Breast epithelium (tissue), 4 donors: ENCODE results near the gene BTRC. TPM values are rescaled to one million over a fixed set of nuclear protein-coding genes. Genes with fewer than 3 reads are reported as not detected.

Experiments
- DNase-seq, 2 donors: peaks; one replicate each; pipeline ENCODE4 v3.0.0-alpha.2; 2019; ENCODE audit warnings: low spot score in 2 of 2
- H3K27ac ChIP-seq, 2 donors: fragments of 200-600 bp; sonication (generic) in 1 of 2; one replicate each; pipeline ENCODE4 v1.5.1; 2016 to 2019; ENCODE audit warnings: mild to moderate bottlenecking in 1 of 2
- H3K27me3 ChIP-seq, 2 donors: fragments of 200-600 bp; sonication (generic) in 1 of 2; one replicate each; pipeline versions ENCODE4 v1.5.1 to v1.6.0; 2017 to 2019; ENCODE audit warnings: control low read depth in 1 of 2, mild to moderate bottlenecking in 1 of 2
- H3K36me3 ChIP-seq: fragments of 200-600 bp; one replicate; pipeline ENCODE4 v1.5.1; 2019
- H3K4me1 ChIP-seq, 2 donors: fragments of 200-600 bp; sonication (generic); one replicate each; pipeline ENCODE4 v1.5.1; 2016 to 2019; ENCODE audit warnings: control low read depth in 1 of 2
- H3K4me3 ChIP-seq, 3 donors: fragments of 200-600 bp; sonication (generic); 1 replicate in 2 of 3; 2 replicates in 1 of 3; pipeline ENCODE4 v1.5.1; 2016 to 2019; ENCODE audit warnings: mild to moderate bottlenecking in 3 of 3, moderate library complexity in 2 of 3
- H3K9me3 ChIP-seq, 2 donors: fragments of 200-600 bp; sonication (generic) in 1 of 2; one replicate each; pipeline ENCODE4 v1.5.1; 2016 to 2019; ENCODE audit warnings: control low read depth in 1 of 2
- POLR2A ChIP-seq: fragments of 450-650 bp; IDR thresholded peaks from one replicate; pipeline ENCODE4 v1.6.1; 2016; ENCODE audit warnings: antibody characterized with exemption, mild to moderate bottlenecking, moderate library complexity
- POLR2AphosphoS5 ChIP-seq, 3 donors: sonication (generic); formaldehyde crosslinking; IDR thresholded peaks; one replicate each; pipeline ENCODE4 v1.6.1; 2017; ENCODE audit warnings: antibody characterized with exemption in 3 of 3
- intact Hi-C: fragments of 100-400 bp; cut with DNase I; formaldehyde crosslinking; loops from one replicate; pipeline ENCODE4 v1.15.1; 2023; ENCODE audit warnings: low total_unique reads
- total RNA-seq, 3 donors: library from RNA; depleted of rRNA; stranded (reverse); fragments of >200 nt; gene quantifications; one replicate each; pipeline ENCODE4 v1.1.0, GENCODE V29; 2016
- TF ChIP-seq, protein P1 (sequence below), 3 donors: fragments of 450-650 bp; IDR thresholded peaks; one replicate each; pipeline ENCODE4 v1.5.1; 2016 to 2017; ENCODE audit warnings: antibody characterized with exemption in 3 of 3, mild to moderate bottlenecking in 3 of 3, moderate library complexity in 3 of 3

Gene BTRC
- total RNA-seq, 3 donors from 2014 or later, result 13.4 to 24.3 (median 15.1) TPM

DNA sequence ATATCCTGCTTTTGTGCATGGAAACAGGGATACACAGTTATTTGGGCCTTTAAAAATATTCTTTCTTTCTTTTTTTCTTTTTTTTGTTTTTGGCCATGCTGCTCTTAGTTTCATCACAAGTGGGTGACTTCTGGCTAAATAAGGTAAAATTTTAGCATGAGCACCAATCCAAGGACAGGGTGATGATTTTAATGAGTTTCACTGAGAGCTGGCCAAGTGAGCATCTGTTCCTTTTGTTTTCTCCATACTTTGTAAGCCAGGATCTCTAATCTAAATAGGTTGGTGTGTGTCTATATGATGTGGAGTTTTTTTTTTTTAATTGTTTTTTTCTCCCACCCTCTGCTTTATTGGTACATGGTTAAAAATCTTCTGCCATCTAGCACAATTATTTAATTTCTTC, 127.3 kb downstream of the BTRC start:
- H3K4me3 ChIP-seq, result no peak overlapping the region
- no peaks in the 10 kb centered on the region for H3K9me3 ChIP-seq
- no peak for TF ChIP-seq POLR2A
- no peak for TF ChIP-seq POLR2AphosphoS5 (IDR thresholded peaks at IDR 0.05)
- TF ChIP-seq, protein P1, sequence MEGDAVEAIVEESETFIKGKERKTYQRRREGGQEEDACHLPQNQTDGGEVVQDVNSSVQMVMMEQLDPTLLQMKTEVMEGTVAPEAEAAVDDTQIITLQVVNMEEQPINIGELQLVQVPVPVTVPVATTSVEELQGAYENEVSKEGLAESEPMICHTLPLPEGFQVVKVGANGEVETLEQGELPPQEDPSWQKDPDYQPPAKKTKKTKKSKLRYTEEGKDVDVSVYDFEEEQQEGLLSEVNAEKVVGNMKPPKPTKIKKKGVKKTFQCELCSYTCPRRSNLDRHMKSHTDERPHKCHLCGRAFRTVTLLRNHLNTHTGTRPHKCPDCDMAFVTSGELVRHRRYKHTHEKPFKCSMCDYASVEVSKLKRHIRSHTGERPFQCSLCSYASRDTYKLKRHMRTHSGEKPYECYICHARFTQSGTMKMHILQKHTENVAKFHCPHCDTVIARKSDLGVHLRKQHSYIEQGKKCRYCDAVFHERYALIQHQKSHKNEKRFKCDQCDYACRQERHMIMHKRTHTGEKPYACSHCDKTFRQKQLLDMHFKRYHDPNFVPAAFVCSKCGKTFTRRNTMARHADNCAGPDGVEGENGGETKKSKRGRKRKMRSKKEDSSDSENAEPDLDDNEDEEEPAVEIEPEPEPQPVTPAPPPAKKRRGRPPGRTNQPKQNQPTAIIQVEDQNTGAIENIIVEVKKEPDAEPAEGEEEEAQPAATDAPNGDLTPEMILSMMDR (IDR thresholded peaks at IDR 0.05), result no peak
- H3K27me3 ChIP-seq, result no peaks in the 10 kb centered on the region
- no peak overlapping the region for H3K27ac ChIP-seq
- H3K4me1 ChIP-seq, result no peaks in the 10 kb centered on the region
- H3K36me3 ChIP-seq, result peaks cover 9% of the 10 kb centered on the region
- no peak for DNase-seq
- intact Hi-C loops, result loop anchor here (2.0 kb wide), 1 partner anchor 34 kb away; no protein-coding TSS in a partner anchor

DNA sequence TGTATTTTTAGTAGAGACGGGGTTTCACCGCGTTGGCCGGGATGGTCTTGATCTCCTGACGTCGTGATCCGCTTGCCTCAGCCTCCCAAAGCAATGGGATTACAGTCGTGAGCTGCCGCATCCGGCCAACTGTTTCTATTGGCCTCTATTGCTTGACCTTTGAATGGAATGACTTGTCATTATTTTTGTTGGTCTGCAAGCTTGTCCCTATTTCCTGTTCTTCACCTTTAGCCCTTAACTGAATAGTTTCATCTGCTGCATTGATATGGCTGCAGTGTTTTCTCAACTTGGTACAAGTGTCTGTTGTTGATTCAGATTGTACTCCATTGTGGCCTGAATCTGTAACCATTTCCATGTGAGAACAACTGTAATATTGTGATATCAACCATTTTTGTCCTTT, 128.6 kb downstream of the BTRC start:
- Histone ChIP-seq H3K27me3 (no peaks in the 10 kb centered on the region), H3K27ac (no peak overlapping the region), H3K36me3 (peaks cover 9% of the 10 kb centered on the region), H3K4me3 (no peak overlapping the region), H3K9me3 (no peaks in the 10 kb centered on the region), H3K4me1 (no peaks in the 10 kb centered on the region)
- TF ChIP-seq, protein P1 (IDR thresholded peaks at IDR 0.05), result no peak
- TF ChIP-seq POLR2A, result no peak
- no peak for TF ChIP-seq POLR2AphosphoS5 (IDR thresholded peaks at IDR 0.05)
- intact Hi-C loops, result no loop called here
- no peak for DNase-seq

DNA sequence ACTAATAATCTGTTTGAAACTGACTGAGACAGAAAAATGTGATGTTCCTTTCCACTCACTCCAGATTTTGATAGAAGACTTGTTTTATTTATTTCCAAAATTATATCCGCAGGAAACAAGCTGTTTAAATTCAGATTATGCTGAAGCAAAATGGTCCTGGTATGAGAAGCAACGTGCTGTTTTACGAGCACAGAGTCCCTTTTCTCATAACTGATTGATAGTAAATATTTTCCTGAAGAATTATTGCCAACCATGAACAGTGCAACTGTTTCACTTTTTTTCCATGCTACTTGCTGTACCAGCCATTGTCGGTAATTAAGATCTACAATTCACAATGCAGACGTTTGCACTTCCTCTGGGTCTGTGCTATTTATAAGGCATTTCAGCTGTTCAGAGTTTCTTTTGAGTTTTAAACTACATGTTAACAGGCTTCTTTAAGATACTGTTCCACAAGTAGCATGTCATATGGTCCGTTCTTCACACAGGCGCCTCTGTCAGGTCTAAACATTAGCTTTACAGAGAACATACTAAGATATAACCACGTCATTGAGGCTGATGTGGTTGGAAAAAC, 130.3 kb downstream of the BTRC start:
- no peak overlapping the region for H3K4me3 ChIP-seq
- intact Hi-C loops, result no loop called here
- H3K27ac ChIP-seq, result no peak overlapping the region
- no peak for DNase-seq
- H3K9me3 ChIP-seq, result no peaks in the 10 kb centered on the region
- no peaks in the 10 kb centered on the region for H3K27me3 ChIP-seq
- H3K36me3 ChIP-seq, result peaks cover 9% of the 10 kb centered on the region
- no peaks in the 10 kb centered on the region for H3K4me1 ChIP-seq
- TF ChIP-seq POLR2AphosphoS5 (IDR thresholded peaks at IDR 0.05) (no peak), POLR2A (no peak)
- TF ChIP-seq, protein P1 (IDR thresholded peaks at IDR 0.05), result no peak

DNA sequence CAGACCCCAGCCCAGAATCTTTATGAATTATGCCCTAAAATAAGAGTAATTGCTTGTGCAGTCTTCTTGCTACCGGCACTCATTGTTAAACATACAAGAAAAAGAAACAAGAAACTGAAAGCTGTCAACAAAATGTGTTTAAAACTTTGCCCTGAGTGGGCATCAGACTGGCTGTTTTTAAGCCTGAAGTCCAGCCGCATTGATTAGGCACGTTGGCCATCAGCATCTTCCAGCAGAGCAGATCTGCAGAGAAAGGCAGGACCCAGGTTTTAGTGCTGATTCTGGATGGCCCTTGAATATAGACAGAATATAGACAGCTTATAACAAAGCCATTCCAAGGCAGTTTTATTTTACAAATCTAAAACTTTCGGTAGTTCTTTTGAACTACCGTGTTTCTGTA, 131.2 kb downstream of the BTRC start:
- Histone ChIP-seq H3K27ac (no peak overlapping the region), H3K4me1 (no peaks in the 10 kb centered on the region), H3K9me3 (no peaks in the 10 kb centered on the region), H3K36me3 (peaks cover 6% of the 10 kb centered on the region), H3K4me3 (no peak overlapping the region), H3K27me3 (no peaks in the 10 kb centered on the region)
- intact Hi-C loops, result no loop called here
- TF ChIP-seq POLR2AphosphoS5 (IDR thresholded peaks at IDR 0.05) (no peak), POLR2A (no peak)
- TF ChIP-seq, protein P1 (IDR thresholded peaks at IDR 0.05), result no peak
- DNase-seq, result no peak

DNA sequence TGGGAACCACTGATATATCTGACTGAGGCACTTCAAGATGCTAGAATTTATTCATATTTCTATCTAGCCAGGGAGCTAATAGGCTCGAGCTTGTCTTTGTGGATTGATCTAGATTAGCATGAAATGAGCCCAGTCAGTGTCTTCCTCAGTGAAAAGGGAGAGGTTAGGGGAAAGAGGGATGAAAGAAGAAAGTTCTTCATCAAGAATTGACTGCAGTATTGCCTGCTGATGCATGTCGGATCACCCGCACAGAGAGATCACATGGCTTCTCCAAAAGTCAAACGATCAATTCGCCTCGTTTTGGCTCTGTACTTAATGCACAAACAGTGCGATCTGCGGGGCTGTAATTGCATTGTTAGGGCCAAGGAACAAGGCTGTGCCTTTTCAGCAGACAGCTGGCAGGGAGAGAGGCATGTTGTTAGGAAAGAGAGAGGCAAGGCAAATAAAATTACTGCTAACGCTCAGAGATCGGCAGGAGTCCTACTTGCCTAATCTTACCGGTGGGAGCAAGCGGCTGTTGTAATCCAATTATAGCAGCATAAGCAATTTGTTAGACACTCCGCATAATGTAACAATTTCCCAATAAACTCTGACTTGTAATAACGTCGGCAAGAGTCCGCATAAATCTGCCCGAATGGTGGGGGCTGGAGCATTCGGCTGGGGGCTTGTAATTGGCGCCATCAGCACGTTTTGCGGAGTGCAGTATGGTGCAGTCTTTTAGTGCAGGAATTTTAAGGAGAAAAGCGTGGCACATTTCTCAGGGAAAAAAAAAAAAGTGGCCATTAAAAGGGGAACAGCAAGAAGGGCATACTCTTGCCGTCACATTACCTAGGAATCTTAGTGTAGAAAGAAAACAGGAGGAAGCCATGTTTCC, 132.0 kb downstream of the BTRC start:
- TF ChIP-seq POLR2AphosphoS5 (IDR thresholded peaks at IDR 0.05) (no peak), POLR2A (no peak)
- TF ChIP-seq, protein P1 (IDR thresholded peaks at IDR 0.05), result no peak
- no peak overlapping the region for H3K4me3 ChIP-seq
- intact Hi-C loops, result no loop called here
- H3K4me1 ChIP-seq, result no peaks in the 10 kb centered on the region
- no peaks in the 10 kb centered on the region for H3K36me3 ChIP-seq
- no peaks in the 10 kb centered on the region for H3K27me3 ChIP-seq
- H3K9me3 ChIP-seq, result no peaks in the 10 kb centered on the region
- no peak for DNase-seq
- no peak overlapping the region for H3K27ac ChIP-seq
